ENCODE data around the gene FLCN.

DNA sequence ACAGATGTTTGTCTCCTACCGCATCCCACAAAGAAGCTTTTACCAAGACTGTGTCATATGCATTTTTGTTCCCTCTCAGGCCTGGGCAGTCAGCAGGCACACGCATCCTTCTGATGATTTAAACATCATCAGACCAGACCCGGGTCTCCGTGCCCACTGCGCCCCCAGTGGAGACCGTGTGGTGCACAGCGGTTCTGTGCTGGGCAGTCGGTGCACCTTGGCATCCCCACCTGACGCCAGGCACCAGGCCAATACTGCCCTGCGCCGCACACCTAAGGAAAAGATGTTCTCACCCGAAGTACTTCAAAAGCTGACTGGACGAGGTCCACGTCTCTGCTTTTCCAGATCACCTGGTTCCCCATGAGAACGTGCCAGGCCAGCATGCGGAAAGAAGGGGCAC lies 20.2 kb downstream of the FLCN start:
- TF ChIP-seq SMC3 (IDR thresholded peaks at IDR 0.05; ENCODE audit: borderline replicate concordance, low read length): no peak
- TF ChIP-seq IRF4 (IDR thresholded peaks at IDR 0.05; ENCODE audit: low read depth, low read length): no peak
- TF ChIP-seq, protein P1, sequence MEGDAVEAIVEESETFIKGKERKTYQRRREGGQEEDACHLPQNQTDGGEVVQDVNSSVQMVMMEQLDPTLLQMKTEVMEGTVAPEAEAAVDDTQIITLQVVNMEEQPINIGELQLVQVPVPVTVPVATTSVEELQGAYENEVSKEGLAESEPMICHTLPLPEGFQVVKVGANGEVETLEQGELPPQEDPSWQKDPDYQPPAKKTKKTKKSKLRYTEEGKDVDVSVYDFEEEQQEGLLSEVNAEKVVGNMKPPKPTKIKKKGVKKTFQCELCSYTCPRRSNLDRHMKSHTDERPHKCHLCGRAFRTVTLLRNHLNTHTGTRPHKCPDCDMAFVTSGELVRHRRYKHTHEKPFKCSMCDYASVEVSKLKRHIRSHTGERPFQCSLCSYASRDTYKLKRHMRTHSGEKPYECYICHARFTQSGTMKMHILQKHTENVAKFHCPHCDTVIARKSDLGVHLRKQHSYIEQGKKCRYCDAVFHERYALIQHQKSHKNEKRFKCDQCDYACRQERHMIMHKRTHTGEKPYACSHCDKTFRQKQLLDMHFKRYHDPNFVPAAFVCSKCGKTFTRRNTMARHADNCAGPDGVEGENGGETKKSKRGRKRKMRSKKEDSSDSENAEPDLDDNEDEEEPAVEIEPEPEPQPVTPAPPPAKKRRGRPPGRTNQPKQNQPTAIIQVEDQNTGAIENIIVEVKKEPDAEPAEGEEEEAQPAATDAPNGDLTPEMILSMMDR (IDR thresholded peaks at IDR 0.05 in 2 of 3, conservative IDR thresholded peaks at IDR 0.05 in 1 of 3; ENCODE audit: control insufficient read depth in 2 of 3, extremely low read depth in 1 of 3, insufficient read depth in 1 of 3, low read depth in 3 of 3, low read length in 3 of 3): no peak
- TF ChIP-seq RFX5 (IDR thresholded peaks at IDR 0.05; ENCODE audit: low read depth, low read length): no peak
- no peak for TF ChIP-seq ZBED1 (IDR thresholded peaks at IDR 0.05; ENCODE audit: borderline replicate concordance)
